ENCODE data around the gene KTI12. TPM values are rescaled to one million over a fixed set of nuclear protein-coding genes. Genes with fewer than 3 reads are reported as not detected.

Gene KTI12, protein sequence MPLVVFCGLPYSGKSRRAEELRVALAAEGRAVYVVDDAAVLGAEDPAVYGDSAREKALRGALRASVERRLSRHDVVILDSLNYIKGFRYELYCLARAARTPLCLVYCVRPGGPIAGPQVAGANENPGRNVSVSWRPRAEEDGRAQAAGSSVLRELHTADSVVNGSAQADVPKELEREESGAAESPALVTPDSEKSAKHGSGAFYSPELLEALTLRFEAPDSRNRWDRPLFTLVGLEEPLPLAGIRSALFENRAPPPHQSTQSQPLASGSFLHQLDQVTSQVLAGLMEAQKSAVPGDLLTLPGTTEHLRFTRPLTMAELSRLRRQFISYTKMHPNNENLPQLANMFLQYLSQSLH
- polyA plus RNA-seq (2012; rRNA removed) = 13.7 and 13.9 TPM in 2 replicates
- polyA plus RNA-seq (2012; cell fraction: cytosol; rRNA removed) = 9.9 and 10.8 TPM in 2 replicates
- 12.3 and 14.0 TPM in 2 replicates for polyA plus RNA-seq (2012; cell fraction: nucleus; rRNA removed)

DNA sequence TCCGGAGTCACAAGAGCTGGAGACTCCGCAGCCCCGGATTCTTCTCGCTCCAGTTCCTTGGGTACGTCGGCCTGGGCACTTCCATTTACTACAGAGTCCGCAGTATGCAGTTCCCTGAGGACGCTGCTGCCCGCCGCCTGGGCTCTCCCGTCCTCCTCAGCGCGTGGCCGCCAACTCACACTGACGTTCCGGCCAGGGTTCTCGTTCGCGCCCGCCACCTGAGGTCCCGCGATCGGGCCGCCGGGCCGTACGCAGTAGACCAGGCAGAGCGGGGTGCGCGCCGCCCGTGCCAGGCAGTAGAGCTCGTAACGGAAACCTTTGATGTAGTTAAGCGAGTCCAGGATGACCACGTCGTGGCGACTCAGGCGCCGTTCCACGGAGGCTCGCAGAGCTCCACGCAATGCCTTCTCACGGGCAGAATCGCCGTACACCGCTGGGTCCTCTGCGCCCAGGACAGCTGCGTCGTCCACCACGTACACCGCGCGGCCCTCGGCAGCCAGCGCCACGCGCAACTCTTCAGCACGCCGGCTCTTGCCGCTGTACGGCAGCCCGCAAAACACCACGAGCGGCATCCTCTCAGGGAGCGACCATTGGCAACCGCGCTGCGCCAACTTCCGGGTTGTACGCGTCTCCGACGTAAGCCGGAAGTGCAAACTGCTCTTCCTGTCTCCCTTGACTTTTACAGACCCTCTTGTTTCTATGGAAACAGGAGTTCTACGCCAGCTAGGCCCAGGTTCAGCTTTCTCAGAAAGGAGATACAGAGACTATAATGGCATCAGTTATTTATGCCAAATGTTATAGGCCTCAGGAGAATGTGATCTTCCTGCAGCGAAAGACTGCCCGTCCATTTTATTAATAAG, at the start of gene KTI12:
Gene KTI12, minus strand, starts transcription at position 621 of the 860 bp plus-strand sequence. Its CDS starts 49 bp downstream, at position 572.
- ChIA-PET POLR2A (interaction anchor here (0.8 to 2.3 kb wide), 6 partner anchors 9 to 332 kb away, joined by 3 to 15 read pairs (median 4); partner anchors contain the start of genes BTF3L4 and TXNDC12), CTCF (interaction anchor here (0.7 to 3.2 kb wide), 4 partner anchors 11 to 137 kb away, joined by 3 to 9 read pairs (median 6); partner anchors contain the start of gene BTF3L4)
- Histone ChIP-seq H2AFZ (ENCODE audit: low read depth) (peak within 1 kb of the TSS; percentile 95), H3K27ac (ENCODE audit: low read depth in 2 of 2, low read length in 1 of 2) (peak within 1 kb of the TSS; percentile 80 to 85), H3K4me1 (ENCODE audit: control insufficient read depth in 1 of 2, insufficient read depth in 2 of 2, low read depth in 1 of 2, low read length in 1 of 2) (peaks cover 7 to 16% of the 10 kb centered on the region in 2 experiments; a peak in 3 of 4 replicates), H4K20me1 (ENCODE audit: insufficient read depth) (peaks cover 14% of the 10 kb centered on the region; the same call in 1 of the 2 replicates), H3K4me3 (ENCODE audit: low read depth in 2 of 2, low read length in 1 of 2) (peak within 1 kb of the TSS; percentile 84 to 86), H3K9me3 (no peaks in the 10 kb centered on the region), H3K79me2 (ENCODE audit: insufficient read depth) (peaks cover 48% of the 10 kb centered on the region), H3K9me2 (no peaks in the 10 kb centered on the region), H3K27me3 (ENCODE audit: insufficient read depth) (no peaks in the 10 kb centered on the region), H3K36me3 (replicated peaks in 1 of 2; ENCODE audit: control insufficient read depth in 1 of 2, insufficient read depth in 2 of 2, low read length in 1 of 2) (peaks cover 11 to 23% of the 10 kb centered on the region in 2 experiments), H3K9ac (peak within 1 kb of the TSS; percentile 87), H3F3A (replicated peaks; ENCODE audit: insufficient read depth) (peaks cover 11% of the 10 kb centered on the region), H3K4me2 (peak within 1 kb of the TSS; percentile 98)
- DNase-seq = peak; percentile 91
- WGBS (ENCODE audit: low lambda C conversion rate) = 7% methylated on average over 15 of the region's 78 CpGs
- TF ChIP-seq EZH2phosphoT487 (IDR thresholded peaks at IDR 0.05; ENCODE audit: borderline replicate concordance, low read depth) (no peak), MXI1 (IDR thresholded peaks at IDR 0.05; ENCODE audit: low read depth, low read length) (peak; percentile 96), EP300 (IDR thresholded peaks at IDR 0.05; ENCODE audit: borderline replicate concordance in 1 of 2, low read depth in 1 of 2, low read length in 1 of 2) (no peak; a peak in 1 of 4 replicates), NFIC (IDR thresholded peaks at IDR 0.05; ENCODE audit: borderline replicate concordance) (no peak), SIN3A (IDR thresholded peaks at IDR 0.05; ENCODE audit: borderline replicate concordance, low read depth, low read length) (peak; percentile 84; the same call in 1 of the 2 replicates), FOXJ3 (CRISPR knock-in tag; IDR thresholded peaks at IDR 0.05) (no peak), GABPA (IDR thresholded peaks at IDR 0.05; ENCODE audit: low read depth) (peak; percentile 95), FOSL2 (IDR thresholded peaks at IDR 0.05; ENCODE audit: borderline replicate concordance, low read depth) (no peak; the same call in 1 of the 2 replicates), CHD2 (IDR thresholded peaks at IDR 0.05; ENCODE audit: low read length, partially characterized antibody) (peak; percentile 31), TEAD4 (IDR thresholded peaks at IDR 0.05; ENCODE audit: borderline replicate concordance, insufficient read depth) (no peak), YY1 (IDR thresholded peaks at IDR 0.05; ENCODE audit: low read depth) (peak; percentile 88), NRF1 (IDR thresholded peaks at IDR 0.05; ENCODE audit: low read depth, low read length) (no peak), FOXM1 (IDR thresholded peaks at IDR 0.05; ENCODE audit: low read depth) (no peak), SMC3 (IDR thresholded peaks at IDR 0.05; ENCODE audit: low read depth, low read length) (no peak), RCOR1 (IDR thresholded peaks at IDR 0.05; ENCODE audit: low read length) (no peak), RAD21 (IDR thresholded peaks at IDR 0.05; ENCODE audit: low read length) (no peak), RFX5 (IDR thresholded peaks at IDR 0.05; ENCODE audit: low read length) (peak; percentile 61; the same call in 1 of the 2 replicates), POLR2AphosphoS5 (IDR thresholded peaks at IDR 0.05; ENCODE audit: low read depth, low read length) (no peak; the same call in none of the 2 replicates), MEF2A (IDR thresholded peaks at IDR 0.05; ENCODE audit: borderline replicate concordance, low read depth) (no peak), TCF12 (IDR thresholded peaks at IDR 0.05) (no peak), ELF1 (IDR thresholded peaks at IDR 0.05) (peak; percentile 99)
- TF ChIP-seq, protein P1, sequence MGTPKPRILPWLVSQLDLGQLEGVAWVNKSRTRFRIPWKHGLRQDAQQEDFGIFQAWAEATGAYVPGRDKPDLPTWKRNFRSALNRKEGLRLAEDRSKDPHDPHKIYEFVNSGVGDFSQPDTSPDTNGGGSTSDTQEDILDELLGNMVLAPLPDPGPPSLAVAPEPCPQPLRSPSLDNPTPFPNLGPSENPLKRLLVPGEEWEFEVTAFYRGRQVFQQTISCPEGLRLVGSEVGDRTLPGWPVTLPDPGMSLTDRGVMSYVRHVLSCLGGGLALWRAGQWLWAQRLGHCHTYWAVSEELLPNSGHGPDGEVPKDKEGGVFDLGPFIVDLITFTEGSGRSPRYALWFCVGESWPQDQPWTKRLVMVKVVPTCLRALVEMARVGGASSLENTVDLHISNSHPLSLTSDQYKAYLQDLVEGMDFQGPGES (IDR thresholded peaks at IDR 0.05; ENCODE audit: low read depth, low read length) = no peak
- TF ChIP-seq, protein P2, sequence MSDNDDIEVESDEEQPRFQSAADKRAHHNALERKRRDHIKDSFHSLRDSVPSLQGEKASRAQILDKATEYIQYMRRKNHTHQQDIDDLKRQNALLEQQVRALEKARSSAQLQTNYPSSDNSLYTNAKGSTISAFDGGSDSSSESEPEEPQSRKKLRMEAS (IDR thresholded peaks at IDR 0.05; ENCODE audit: low read depth) = peak; percentile 73; the same call in 1 of the 2 replicates
- TF ChIP-seq, protein P3, sequence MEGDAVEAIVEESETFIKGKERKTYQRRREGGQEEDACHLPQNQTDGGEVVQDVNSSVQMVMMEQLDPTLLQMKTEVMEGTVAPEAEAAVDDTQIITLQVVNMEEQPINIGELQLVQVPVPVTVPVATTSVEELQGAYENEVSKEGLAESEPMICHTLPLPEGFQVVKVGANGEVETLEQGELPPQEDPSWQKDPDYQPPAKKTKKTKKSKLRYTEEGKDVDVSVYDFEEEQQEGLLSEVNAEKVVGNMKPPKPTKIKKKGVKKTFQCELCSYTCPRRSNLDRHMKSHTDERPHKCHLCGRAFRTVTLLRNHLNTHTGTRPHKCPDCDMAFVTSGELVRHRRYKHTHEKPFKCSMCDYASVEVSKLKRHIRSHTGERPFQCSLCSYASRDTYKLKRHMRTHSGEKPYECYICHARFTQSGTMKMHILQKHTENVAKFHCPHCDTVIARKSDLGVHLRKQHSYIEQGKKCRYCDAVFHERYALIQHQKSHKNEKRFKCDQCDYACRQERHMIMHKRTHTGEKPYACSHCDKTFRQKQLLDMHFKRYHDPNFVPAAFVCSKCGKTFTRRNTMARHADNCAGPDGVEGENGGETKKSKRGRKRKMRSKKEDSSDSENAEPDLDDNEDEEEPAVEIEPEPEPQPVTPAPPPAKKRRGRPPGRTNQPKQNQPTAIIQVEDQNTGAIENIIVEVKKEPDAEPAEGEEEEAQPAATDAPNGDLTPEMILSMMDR (IDR thresholded peaks at IDR 0.05) = no peak
- TF ChIP-seq, protein P4, sequence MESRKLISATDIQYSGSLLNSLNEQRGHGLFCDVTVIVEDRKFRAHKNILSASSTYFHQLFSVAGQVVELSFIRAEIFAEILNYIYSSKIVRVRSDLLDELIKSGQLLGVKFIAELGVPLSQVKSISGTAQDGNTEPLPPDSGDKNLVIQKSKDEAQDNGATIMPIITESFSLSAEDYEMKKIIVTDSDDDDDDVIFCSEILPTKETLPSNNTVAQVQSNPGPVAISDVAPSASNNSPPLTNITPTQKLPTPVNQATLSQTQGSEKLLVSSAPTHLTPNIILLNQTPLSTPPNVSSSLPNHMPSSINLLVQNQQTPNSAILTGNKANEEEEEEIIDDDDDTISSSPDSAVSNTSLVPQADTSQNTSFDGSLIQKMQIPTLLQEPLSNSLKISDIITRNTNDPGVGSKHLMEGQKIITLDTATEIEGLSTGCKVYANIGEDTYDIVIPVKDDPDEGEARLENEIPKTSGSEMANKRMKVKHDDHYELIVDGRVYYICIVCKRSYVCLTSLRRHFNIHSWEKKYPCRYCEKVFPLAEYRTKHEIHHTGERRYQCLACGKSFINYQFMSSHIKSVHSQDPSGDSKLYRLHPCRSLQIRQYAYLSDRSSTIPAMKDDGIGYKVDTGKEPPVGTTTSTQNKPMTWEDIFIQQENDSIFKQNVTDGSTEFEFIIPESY (IDR thresholded peaks at IDR 0.05; ENCODE audit: borderline replicate concordance, low read depth) = no peak
- TF ChIP-seq, protein P5, sequence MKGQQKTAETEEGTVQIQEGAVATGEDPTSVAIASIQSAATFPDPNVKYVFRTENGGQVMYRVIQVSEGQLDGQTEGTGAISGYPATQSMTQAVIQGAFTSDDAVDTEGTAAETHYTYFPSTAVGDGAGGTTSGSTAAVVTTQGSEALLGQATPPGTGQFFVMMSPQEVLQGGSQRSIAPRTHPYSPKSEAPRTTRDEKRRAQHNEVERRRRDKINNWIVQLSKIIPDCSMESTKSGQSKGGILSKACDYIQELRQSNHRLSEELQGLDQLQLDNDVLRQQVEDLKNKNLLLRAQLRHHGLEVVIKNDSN (IDR thresholded peaks at IDR 0.05; ENCODE audit: borderline replicate concordance, low read depth) = no peak

Data from SK-N-SH (cell line).